GM21381 (cell line): Measurements from ENCODE around the gene SH3BP5.

Experiments
- ATAC-seq: cut with Tn5 transposase; IDR thresholded peaks from one replicate; pipeline ENCODE4 v1.9.1; 2021; ENCODE audit warnings: mild to moderate bottlenecking, moderate library complexity; ENCODE audit not compliant: unreplicated experiment

SH3BP5 gene

GRCh38 chr3:15300323-15301078 lies 31.9 kb downstream of the SH3BP5 start:
- ATAC-seq, result no peak

DNA sequence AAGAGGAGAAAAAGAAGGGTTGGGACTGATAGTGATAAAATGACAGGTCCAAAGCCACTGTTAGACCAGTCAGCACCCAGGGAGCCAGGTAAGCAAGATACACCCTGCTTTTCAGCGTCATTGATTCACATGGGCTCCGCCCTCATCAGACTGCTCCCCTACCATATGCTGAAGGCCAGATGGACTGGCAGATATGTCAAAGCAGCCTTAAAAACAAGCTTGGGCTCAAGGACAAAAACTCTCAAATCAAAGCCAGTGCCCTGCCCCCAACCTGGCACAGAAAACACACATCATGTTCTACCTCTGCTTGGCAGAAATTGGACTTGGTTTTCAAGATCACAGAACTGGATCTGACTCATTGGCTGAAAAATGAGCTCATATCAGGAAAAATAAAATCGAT lies 33.4 kb downstream of the SH3BP5 start:
- ATAC-seq, result no peak

DNA sequence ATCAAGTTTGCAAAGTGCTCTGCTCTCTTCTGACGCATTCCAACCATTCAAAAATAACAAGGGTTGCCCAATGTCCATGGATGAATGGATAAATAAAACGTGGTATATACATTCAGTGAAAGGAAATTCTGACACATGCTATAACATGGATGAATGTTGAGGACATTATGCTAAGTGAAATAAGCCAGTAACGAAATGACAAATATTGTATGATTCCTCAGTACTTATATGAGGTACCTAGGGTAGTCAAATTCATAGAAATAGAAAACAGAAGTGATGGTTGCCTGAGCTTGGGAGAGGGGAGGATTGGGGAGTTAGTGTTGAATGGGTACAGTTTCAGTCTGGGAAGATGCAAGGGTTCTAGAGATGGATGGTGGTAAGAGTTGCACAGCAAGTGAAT lies 33.9 kb downstream of the SH3BP5 start:
- no peak for ATAC-seq

DNA sequence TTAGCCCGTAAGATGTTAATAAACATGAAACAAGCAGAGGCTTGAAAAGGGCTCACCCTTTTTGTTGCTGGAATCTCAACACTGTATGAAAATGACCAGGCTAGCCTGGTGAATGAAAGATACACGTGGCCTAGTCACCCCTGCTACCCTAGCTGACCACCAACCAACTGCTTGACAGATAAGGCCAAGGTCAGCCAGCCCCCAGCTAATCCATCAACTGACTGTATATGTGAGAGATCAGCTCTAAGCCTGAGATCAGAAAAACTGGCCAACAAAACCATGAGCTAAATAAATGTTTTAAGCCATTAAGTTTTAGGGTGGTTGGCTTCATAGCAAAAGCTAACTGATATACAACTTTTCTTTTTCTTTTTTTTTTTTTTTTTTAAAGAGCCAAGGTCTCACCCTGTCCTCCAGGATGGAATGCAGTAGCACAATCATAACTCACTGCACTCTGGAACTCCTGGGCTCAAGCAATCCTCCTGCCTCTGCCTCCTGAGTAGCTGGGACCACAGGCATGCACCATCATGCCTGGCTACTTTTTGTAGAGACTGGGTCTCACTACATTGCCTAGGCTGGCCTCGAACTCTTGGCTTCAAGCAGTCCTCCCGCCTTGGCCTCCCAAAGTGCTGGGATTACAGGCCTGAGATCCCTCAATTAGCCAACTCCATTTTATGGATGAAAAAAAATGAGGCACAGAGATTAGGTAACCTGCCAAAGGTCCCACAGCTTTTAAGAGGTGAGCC lies 34.6 kb downstream of the SH3BP5 start:
- ATAC-seq, result no peak

DNA sequence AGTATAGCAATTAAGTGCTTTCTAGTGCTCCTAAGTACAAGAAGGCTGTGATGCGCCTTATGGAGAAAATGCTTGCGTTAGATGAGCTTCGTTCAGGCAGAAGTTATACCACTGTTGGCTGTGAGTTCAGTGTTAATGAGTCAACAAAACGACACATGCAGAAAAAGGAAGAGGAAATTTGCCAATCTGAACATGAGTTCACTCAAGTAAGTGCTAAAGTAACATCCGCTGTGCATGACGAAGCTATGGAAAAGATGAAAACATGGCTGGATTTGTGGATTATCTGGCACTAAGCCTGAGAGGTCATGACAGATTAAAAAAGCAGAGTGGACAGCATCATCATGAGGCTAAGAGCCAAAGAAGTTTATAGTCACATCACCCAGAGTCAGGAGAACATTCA lies 36.9 kb downstream of the SH3BP5 start:
- no peak for ATAC-seq

DNA sequence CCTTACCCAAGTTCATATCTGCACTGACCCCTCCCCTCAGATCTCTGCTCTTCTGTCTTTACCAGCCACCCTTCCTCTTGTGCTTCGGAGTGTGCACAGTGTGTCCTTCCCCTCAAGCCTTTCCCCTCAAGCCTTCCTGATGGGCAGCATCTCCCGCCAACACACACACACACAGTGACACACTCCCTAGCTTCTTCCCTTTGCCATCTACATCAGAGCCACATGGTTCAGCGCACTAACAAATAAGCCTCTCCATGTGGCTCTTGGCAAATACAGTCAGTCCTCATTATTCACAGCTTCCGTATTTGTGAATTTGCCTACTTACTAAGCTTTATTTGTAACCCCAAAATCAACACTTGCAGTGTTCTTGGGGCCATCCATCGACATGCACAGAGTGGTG lies 37.5 kb downstream of the SH3BP5 start:
- no peak for ATAC-seq

GRCh38 chr3:15292765-15293522 lies 39.4 kb downstream of the SH3BP5 start:
- ATAC-seq, result no peak

- ATAC-seq, result peak; percentile 90
Measured at GRCh38 chr3:15291589-15292541, 40.5 kb downstream of the SH3BP5 start.

DNA sequence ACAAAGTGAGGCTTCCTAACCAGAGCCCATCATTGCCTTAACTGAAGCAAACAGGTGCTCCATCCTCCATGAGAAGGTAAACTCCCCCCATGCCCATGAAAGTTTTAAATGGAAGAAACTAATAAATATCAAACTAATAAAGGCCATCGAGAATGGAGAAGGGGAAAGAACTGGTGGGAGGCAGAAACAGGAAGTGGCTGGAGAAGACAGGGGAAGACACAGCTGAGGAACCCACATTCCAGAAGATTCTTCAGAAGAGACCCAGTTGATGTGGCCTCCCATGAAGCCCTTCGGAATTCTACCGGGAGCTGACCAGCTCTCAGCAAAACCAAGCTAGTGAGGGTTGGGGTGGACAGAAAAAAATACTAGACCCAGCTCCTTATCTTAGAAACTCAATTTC lies 41.6 kb downstream of the SH3BP5 start:
- ATAC-seq, result no peak

- ATAC-seq, result no peak
Measured at GRCh38 chr3:15289661-15290060, 42.7 kb downstream of the SH3BP5 start.

DNA sequence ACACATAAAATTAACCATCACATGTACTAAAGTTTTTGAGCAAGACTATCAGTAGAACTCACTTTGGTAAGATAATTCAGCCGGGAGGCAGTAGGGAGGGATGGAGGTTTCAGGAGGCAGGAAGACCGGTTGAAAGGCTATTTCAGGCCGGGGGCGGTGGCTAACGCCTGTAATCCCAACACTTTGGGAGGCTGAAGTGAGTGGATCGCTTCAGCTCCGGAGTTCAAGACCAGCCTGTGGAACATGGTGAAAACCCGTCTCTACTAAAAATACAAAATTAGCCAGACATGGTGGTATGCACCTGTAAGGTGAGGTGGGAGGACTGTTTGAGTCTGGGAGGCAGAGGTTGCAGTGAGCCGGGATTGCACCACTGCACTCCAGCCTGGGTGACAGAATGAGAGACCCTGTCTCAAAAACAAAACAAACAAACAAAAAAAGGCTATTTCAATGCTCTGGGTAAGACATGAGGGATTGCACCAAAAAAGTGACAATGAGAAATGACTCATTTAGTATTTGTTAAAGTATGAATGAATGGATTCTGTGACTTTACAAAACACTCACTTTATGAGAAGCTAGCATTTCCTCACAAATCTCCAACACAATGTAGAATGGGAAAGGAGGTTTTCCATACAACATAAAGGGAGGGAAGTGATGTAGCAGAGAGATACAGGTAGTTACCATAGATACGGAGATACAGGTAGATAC lies 43.9 kb downstream of the SH3BP5 start:
- ATAC-seq, result no peak

DNA sequence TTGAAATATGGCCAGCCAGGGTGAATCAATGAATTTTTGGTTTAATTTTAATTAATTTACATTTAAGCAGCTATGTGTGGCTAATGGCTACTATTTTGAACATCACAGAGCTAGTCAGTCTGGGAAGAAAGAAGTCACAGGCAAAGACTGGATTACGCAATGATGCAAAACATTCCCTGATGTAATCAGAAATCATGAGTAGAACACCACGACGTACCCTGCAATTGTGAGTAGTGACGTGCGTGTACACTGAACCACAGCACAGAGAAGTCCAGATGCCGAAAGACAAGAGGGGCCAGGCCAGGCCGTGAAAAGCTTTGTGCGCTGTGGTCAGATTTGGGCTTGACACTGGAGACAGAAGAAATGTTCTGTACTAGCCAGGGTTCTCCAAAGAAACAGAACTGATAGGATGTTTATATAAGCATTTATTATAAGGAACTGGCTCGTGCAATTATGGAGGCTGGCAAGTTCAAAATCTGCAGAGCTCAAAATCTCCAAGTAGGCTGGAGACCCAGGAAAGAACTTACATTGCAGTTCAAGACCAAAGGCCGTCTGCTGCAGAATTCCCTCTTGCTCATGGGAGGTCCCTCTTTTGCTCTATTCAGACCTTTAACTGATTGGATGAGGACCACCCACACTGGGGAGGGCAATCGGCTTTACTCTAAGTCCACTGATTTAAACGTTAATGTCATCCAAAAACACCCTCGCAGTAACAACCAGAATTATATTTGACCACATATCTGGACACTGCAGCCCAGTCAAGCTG lies 44.6 kb downstream of the SH3BP5 start:
- ATAC-seq, result no peak

DNA sequence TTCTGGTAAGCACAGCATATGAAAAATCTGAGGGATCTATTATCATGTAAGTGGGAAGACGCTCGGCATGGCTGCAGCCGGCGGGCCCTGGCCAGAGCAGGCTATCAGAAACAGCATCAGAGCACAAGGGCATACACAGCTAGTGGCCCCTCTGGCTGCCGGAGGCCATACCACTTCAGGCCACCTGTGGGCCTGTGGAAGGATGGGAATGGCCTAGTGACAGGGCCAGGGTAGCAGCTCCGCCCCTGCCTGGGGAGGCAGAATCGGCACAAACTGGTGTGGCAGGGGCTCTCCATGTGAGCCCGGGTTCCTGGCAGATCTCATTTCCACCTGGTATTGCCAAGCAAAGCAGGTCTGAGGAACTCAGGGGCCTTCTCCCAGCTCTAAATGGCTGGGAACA lies 46.4 kb downstream of the SH3BP5 start:
- ATAC-seq, result no peak

DNA sequence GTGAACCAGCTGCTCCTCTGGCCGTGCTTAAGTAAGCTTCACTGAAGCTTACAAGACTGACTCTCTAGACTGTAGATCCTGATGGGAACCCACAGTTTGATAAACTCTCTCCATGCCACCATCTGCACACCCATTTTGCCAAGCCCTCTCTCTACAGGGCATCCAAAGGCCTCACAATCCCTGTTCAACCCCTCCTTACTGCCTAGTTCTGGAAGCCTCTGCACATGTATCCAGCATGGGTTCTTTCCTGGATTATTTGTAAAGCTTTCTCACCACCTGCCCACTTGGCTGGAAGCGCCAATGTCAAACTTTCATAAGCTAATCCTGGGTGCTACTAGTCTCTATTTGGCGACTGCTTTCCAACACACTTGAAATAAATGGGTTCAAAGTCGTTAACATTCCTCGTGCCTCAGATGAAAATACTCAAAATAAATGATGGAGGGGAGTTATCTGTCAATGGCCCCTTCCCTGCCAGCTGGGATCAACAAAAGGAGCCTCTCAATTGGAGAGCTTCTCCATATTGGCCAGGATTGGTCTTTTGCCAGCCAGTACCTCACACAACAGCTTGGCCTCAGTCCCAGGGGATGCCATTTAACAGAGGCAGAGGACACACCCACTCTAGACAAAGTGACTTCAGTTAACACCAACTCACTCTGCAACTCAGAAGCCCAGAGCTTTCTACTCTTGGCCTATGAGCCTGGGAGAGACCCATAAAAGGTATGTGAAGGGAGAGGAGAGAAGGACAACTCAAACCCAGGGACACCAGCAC lies 48.1 kb downstream of the SH3BP5 start:
- no peak for ATAC-seq

- ATAC-seq, result no peak
Measured at GRCh38 chr3:15283702-15284101, 48.7 kb downstream of the SH3BP5 start.

DNA sequence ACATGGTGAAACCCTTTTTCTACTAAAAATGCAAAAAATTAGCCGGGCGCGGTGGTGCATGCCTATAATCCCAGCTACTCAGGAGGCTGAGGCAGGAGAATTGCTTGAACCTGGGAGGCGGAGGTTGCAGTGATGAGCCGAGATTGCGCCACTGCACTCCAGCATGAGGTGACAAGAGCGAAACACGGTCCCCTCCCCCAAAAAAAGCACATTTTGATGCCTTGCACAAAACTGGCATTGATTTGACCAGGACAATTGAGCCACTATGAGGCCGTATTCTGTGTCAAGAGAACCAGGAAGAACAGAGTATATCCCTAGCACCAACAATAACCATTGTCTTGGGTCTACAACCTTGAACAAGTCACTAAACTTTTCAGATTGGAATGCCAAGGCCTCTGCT lies 50.6 kb downstream of the SH3BP5 start:
- no peak for ATAC-seq

DNA sequence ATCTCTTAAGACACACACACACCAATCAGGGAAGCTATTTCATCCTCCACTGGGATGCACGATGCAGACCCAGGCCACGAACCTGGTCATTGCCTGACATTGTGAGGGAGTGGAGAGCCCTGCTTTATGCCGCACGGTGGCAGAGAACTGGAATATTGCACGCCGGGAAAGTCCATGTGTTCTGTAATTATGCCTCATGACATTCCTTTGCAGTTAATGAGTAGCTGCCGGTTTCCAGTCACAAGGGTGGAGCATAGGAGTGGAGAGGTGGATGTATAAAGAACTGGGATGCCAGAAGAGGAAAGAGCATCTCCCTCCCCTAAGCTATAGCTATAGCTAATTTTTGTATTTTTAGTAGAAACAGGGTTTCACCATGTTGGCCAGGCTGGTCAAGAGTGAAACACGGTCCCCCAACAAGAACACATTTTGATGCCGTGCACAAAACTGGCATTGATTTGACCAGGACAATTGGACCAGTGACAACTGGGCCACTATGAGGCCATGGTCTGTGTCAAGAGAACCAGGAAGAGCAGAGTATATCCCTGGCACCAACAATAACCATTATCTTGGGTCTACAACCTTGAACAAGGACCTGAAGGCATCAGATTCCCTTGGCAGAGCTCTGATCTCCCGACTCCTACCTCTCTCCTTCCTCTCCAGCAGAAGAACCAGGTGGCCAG lies 51.4 kb downstream of the SH3BP5 start:
- no peak for ATAC-seq
